ENCODE data around the gene FAM20A. TPM values are rescaled to one million over a fixed set of nuclear protein-coding genes. Genes with fewer than 3 reads are reported as not detected.
"Not testable (repeated sequence)": the region's sequence is repeated elsewhere in the genome, so short reads cannot be mapped to it uniquely, and the experiment has no call there.

The FAM20A gene
- total RNA-seq, 1 donor from 2014 or later = 38.7 TPM

DNA sequence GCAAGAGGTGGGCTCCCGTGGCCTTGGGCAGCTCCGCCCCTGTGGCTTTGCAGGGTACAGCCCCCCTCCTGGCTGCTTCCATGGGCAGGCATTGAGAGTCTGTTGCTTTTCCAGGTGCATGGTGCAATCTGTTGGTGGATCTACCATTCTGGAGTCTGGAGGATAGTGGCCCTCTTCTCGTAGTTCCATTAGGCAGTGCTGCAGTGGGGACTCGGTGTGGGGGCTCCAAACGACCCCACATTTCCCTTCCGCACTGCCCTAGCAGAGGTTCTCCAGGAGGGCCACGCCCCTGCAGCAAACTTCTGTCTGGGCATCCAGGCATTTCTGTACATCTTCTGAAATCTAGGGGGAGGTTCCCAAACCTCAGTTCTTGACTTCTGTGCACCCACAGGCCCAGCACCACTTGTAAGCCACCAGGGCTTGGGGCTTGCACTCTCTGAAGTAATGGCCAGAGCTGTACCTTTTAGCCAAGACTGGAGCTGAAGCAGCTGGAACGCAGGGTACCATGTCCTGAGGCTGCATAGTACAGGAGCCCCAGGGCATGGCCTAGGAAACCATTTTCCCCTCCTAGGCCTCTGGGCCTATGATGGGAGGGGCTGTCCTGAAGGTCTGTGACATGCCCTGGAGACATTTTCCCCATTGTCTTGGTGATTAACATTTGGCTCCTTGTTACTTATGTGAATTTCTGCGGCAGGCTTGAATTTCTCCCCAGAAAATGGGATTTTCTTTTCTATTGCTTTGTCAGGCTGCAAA lies 82.9 kb downstream of the FAM20A start:
- Histone ChIP-seq H3K4me1 (peaks cover 78% of the 10 kb centered on the region), H3K27me3 (ENCODE audit: low read depth) (no peaks in the 10 kb centered on the region), H3K36me3 (peaks cover 67% of the 10 kb centered on the region), H3K4me3 (no peak overlapping the region), H3K27ac (no peak overlapping the region), H3K9me3 (no peaks in the 10 kb centered on the region)
- no peak for ATAC-seq
- DNase-seq = no peak
- intact Hi-C loops (cut with DNase I) = no loop called here
- TF ChIP-seq, protein P1, sequence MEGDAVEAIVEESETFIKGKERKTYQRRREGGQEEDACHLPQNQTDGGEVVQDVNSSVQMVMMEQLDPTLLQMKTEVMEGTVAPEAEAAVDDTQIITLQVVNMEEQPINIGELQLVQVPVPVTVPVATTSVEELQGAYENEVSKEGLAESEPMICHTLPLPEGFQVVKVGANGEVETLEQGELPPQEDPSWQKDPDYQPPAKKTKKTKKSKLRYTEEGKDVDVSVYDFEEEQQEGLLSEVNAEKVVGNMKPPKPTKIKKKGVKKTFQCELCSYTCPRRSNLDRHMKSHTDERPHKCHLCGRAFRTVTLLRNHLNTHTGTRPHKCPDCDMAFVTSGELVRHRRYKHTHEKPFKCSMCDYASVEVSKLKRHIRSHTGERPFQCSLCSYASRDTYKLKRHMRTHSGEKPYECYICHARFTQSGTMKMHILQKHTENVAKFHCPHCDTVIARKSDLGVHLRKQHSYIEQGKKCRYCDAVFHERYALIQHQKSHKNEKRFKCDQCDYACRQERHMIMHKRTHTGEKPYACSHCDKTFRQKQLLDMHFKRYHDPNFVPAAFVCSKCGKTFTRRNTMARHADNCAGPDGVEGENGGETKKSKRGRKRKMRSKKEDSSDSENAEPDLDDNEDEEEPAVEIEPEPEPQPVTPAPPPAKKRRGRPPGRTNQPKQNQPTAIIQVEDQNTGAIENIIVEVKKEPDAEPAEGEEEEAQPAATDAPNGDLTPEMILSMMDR (IDR thresholded peaks at IDR 0.05) = no peak

DNA sequence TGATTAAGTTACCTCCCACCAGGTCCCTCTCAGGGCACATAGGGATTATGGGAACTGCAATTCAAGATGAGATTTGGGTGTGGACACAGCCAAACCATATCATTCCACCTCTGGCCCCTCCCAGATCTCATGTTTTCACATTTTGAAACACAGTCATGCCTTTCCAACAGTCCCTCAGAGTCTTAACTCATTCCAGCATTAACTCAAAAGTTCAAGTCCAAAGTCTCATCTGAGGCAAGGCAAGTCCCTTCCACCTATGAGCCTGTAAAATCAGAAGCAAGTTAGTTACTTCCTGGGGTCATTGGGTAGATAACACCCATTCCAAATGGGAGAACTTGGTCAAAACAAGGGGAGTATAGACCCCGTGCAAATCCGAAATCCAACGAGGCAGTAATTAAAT lies 83.6 kb downstream of the FAM20A start:
- peaks cover 72% of the 10 kb centered on the region for H3K4me1 ChIP-seq
- peaks cover 61% of the 10 kb centered on the region for H3K36me3 ChIP-seq

DNA sequence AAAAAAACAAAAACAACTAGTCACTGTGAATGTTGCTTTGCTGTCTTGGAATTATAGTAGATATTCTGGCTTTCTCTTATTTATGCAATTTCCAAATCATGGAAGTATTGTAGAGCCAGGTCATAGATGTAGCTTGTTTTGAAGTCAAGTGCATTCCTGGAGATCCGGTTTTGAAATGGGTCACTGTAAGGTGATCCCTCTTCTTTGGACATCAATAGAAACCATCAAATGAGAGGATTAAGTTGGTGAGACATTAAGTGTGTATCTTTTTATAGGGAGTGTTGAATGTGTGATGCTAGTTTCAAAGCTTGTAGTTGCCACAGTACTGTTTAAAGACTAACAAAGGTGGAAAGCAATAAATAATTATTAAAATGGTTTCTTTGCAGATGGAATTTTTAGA lies 84.4 kb downstream of the FAM20A start:
- intact Hi-C loops (cut with DNase I) = no loop called here
- DNase-seq (no peak), ATAC-seq (no peak)
- no peaks in the 10 kb centered on the region for H3K27me3 ChIP-seq (ENCODE audit: low read depth)
- TF ChIP-seq, protein P1 (IDR thresholded peaks at IDR 0.05) = no peak
- H3K9me3 ChIP-seq = no peaks in the 10 kb centered on the region
- H3K4me1 ChIP-seq = peaks cover 63% of the 10 kb centered on the region
- H3K4me3 ChIP-seq = no peak overlapping the region
- no peak overlapping the region for H3K27ac ChIP-seq
- peaks cover 59% of the 10 kb centered on the region for H3K36me3 ChIP-seq

More for the DNA sequence above, 83.6 kb downstream of the FAM20A start:
- intact Hi-C loops (cut with DNase I); DNase-seq; H3K27me3 ChIP-seq (ENCODE audit: low read depth); H3K27ac ChIP-seq; ATAC-seq; H3K4me3 ChIP-seq; H3K9me3 ChIP-seq: not testable (repeated sequence)

DNA sequence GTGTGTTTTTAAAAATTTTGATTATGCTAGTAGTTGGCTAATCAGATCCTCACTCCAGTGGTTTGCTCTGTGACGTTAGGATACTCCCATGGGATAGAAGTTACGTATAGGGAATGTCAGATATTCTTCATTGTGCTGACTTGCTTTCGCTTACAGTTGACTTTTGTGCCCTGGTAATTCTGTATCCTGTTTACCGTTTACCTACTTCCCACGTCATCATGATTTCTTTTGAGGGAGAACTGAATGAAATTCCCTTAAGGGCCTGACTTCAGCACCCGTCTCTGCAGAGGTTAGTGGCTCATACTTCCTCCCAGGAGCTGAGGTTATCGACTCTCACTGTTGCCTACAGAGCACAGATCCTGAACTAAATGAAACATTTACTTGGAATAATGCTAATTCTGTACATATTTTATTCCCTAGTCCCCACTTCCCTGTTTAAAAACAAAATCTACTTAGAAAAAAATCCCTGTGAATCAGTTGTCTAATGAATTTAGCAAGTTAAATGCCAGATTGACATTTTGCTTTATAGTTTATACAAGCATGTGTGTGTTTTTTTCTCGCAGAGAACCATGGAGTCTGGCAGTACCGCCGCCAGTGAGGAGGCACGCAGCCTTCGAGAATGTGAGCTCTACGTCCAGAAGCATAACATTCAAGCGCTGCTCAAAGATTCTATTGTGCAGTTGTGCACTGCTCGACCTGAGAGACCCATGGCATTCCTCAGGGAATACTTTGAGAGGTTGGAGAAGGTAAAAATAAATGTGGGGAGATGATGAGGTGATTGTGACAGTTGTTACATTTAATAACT lies 86.1 kb downstream of the FAM20A start:
- peaks cover 60% of the 10 kb centered on the region for H3K4me1 ChIP-seq
- ATAC-seq (no peak), DNase-seq (no peak)
- H3K9me3 ChIP-seq = no peaks in the 10 kb centered on the region
- no peaks in the 10 kb centered on the region for H3K27me3 ChIP-seq (ENCODE audit: low read depth)
- H3K36me3 ChIP-seq = peaks cover 50% of the 10 kb centered on the region
- TF ChIP-seq, protein P1 (IDR thresholded peaks at IDR 0.05) = no peak
- intact Hi-C loops (cut with DNase I) = no loop called here
- H3K27ac ChIP-seq = peak overlapping the region; percentile 99
- peak overlapping the region; percentile 86 for H3K4me3 ChIP-seq

DNA sequence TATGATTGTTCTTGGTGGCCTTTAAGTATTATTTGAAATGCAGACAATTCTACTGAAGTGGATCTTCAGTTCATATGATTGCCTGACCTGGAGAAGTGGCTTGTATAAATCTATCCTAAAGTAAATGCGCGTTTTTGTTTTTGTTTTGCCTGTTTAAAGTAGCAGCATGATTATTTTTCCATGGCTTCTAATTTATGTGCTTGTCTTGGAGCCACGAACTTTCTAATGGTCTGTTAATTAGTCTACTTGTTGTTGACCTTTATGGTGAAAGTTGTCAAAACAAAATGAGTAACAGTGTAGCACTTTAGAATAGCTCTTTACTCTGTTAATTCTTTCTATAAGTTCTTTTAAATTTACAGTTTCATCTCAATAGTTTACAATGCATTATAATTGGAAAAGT lies 87.2 kb downstream of the FAM20A start:
- intact Hi-C loops (cut with DNase I) = no loop called here
- H3K4me3 ChIP-seq = peak overlapping the region; percentile 86
- H3K4me1 ChIP-seq = peaks cover 61% of the 10 kb centered on the region
- TF ChIP-seq, protein P1 (IDR thresholded peaks at IDR 0.05) = no peak
- peaks cover 40% of the 10 kb centered on the region for H3K36me3 ChIP-seq
- H3K9me3 ChIP-seq = no peaks in the 10 kb centered on the region
- no peaks in the 10 kb centered on the region for H3K27me3 ChIP-seq (ENCODE audit: low read depth)
- ATAC-seq (no peak), DNase-seq (no peak)
- H3K27ac ChIP-seq = peak overlapping the region; percentile 99

Data from lower lobe of right lung (tissue), 2 donors.